ENCODE data around the gene PWWP2B.

PWWP2B gene

GRCh38 chr10:132446195-132446581, 49.2 kb downstream of the PWWP2B start:
- no peak for DNase-seq (ENCODE audit: low read depth, low spot score)

GRCh38 chr10:132446661-132447445, 49.9 kb downstream of the PWWP2B start:
- no peak for DNase-seq (ENCODE audit: low read depth, low spot score)

- DNase-seq (ENCODE audit: low read depth, low spot score) = no peak
These were observed 50.6 kb downstream of the PWWP2B start for GRCh38 chr10:132447446-132448247.

- DNase-seq (ENCODE audit: low read depth, low spot score) = no peak
These were observed 51.3 kb downstream of the PWWP2B start for GRCh38 chr10:132448248-132448731.

GRCh38 chr10:132449051-132449810, 52.2 kb downstream of the PWWP2B start:
- DNase-seq (ENCODE audit: low read depth, low spot score) = no peak

- no peak for DNase-seq (ENCODE audit: low read depth, low spot score)
These were observed 52.8 kb downstream of the PWWP2B start for GRCh38 chr10:132449811-132450181.

- DNase-seq (ENCODE audit: low read depth, low spot score) = no peak
These were observed 53.4 kb downstream of the PWWP2B start for GRCh38 chr10:132450466-132450824.

- DNase-seq (ENCODE audit: low read depth, low spot score) = no peak
These were observed 54.0 kb downstream of the PWWP2B start for GRCh38 chr10:132450825-132451505.

- DNase-seq (ENCODE audit: low read depth, low spot score) = no peak
These were observed 54.7 kb downstream of the PWWP2B start for GRCh38 chr10:132451506-132452215.

- no peak for DNase-seq (ENCODE audit: low read depth, low spot score)
These were observed 55.2 kb downstream of the PWWP2B start for GRCh38 chr10:132452216-132452650.

- no peak for DNase-seq (ENCODE audit: low read depth, low spot score)
These were observed 55.9 kb downstream of the PWWP2B start for GRCh38 chr10:132452651-132453469.

GRCh38 chr10:132453470-132453861, 56.5 kb downstream of the PWWP2B start:
- DNase-seq (ENCODE audit: low read depth, low spot score) = no peak

GRCh38 chr10:132454296-132455198, 57.5 kb downstream of the PWWP2B start:
- DNase-seq (ENCODE audit: low read depth, low spot score) = no peak

GRCh38 chr10:132455441-132455971, 58.5 kb downstream of the PWWP2B start:
- DNase-seq (ENCODE audit: low read depth, low spot score) = no peak

- DNase-seq (ENCODE audit: low read depth, low spot score) = no peak
These were observed 59.2 kb downstream of the PWWP2B start for GRCh38 chr10:132455986-132456847.

- no peak for DNase-seq (ENCODE audit: low read depth, low spot score)
These were observed 59.9 kb downstream of the PWWP2B start for GRCh38 chr10:132456881-132457280.

GRCh38 chr10:132457328-132458070, 60.5 kb downstream of the PWWP2B start:
- no peak for DNase-seq (ENCODE audit: low read depth, low spot score)
